Upper lobe of right lung (tissue), 1 donor: ENCODE data around the gene CARS2. TPM values are rescaled to one million over a fixed set of nuclear protein-coding genes. Genes with fewer than 3 reads are reported as not detected.

Experiments used
- ATAC-seq: fragments of 200-7000 bp; cut with Tn5 transposase; one replicate; pipeline ENCODE4 v1.9.1; 2020; ENCODE audit warnings: mild to moderate bottlenecking, moderate library complexity
- DNase-seq: peaks from one replicate; pipeline ENCODE4 v3.0.0-alpha.2; 2020
- H3K27ac ChIP-seq: fragments of 200-600 bp; one replicate; pipeline ENCODE4 v1.8.0; 2022
- H3K27me3 ChIP-seq: fragments of 200-600 bp; one replicate; pipeline ENCODE4 v1.8.0; 2022; ENCODE audit warnings: mild to moderate bottlenecking
- H3K36me3 ChIP-seq: fragments of 200-600 bp; one replicate; pipeline ENCODE4 v1.8.0; 2022
- H3K4me1 ChIP-seq: fragments of 200-600 bp; one replicate; pipeline ENCODE4 v1.8.0; 2022
- H3K4me3 ChIP-seq: fragments of 200-600 bp; one replicate; pipeline ENCODE4 v1.8.0; 2022; ENCODE audit warnings: mild to moderate bottlenecking
- H3K9me3 ChIP-seq: fragments of 200-600 bp; one replicate; pipeline ENCODE4 v1.8.0; 2022
- CTCF ChIP-seq: fragments of 200-600 bp; IDR thresholded peaks from one replicate; pipeline ENCODE4 v1.8.0; 2022; ENCODE audit warnings: antibody characterized with exemption
- intact Hi-C: fragments of 100-400 bp; cut with DNase I; formaldehyde crosslinking; loops from one replicate; pipeline ENCODE4 v1.11.0; 2022
- total RNA-seq: library from RNA; stranded (reverse); fragmentation: NEBNext Ultra II Directional; extraction: Animal tissue kit (Norgen Biotek cat#: 25700); gene quantifications from one replicate; pipeline ENCODE4 v1.2.1, GENCODE V29; 2021
- donor health status: DM: no; HTN: yes; CAD: no; lungs with severe emphysema.

The CARS2 gene
- total RNA-seq, 1 donor from 2014 or later: 69.5 TPM

- Histone ChIP-seq H3K9me3 (no peaks in the 10 kb centered on the region), H3K4me1 (no peaks in the 10 kb centered on the region), H3K27me3 (no peaks in the 10 kb centered on the region), H3K36me3 (peaks cover 64% of the 10 kb centered on the region), H3K4me3 (no peak overlapping the region), H3K27ac (no peak overlapping the region)
- ATAC-seq: no peak
- TF ChIP-seq CTCF: no peak
- intact Hi-C loops: no loop called here
- no peak for DNase-seq
These were observed 16.2 kb downstream of the CARS2 start for GRCh38 chr13:110689711-110690110.

GRCh38 chr13:110689041-110689440 lies 16.9 kb downstream of the CARS2 start:
- intact Hi-C loops: no loop called here
- TF ChIP-seq CTCF: no peak
- H3K36me3 ChIP-seq: peaks cover 60% of the 10 kb centered on the region
- no peak for DNase-seq
- H3K4me1 ChIP-seq: no peaks in the 10 kb centered on the region
- no peaks in the 10 kb centered on the region for H3K27me3 ChIP-seq
- no peak for ATAC-seq
- H3K4me3 ChIP-seq: no peak overlapping the region
- no peaks in the 10 kb centered on the region for H3K9me3 ChIP-seq
- H3K27ac ChIP-seq: no peak overlapping the region

GRCh38 chr13:110687736-110688135 lies 18.2 kb downstream of the CARS2 start:
- Histone ChIP-seq H3K4me3 (no peak overlapping the region), H3K27me3 (no peaks in the 10 kb centered on the region), H3K27ac (no peak overlapping the region), H3K4me1 (no peaks in the 10 kb centered on the region), H3K9me3 (no peaks in the 10 kb centered on the region), H3K36me3 (peaks cover 66% of the 10 kb centered on the region)
- ATAC-seq (no peak), DNase-seq (no peak)
- intact Hi-C loops: no loop called here
- TF ChIP-seq CTCF: no peak

GRCh38 chr13:110685305-110686020 lies 20.5 kb downstream of the CARS2 start:
- intact Hi-C loops: no loop called here
- ATAC-seq (no peak), DNase-seq (no peak)
- H3K27ac ChIP-seq: no peak overlapping the region
- no peaks in the 10 kb centered on the region for H3K4me1 ChIP-seq
- H3K27me3 ChIP-seq: no peaks in the 10 kb centered on the region
- no peaks in the 10 kb centered on the region for H3K9me3 ChIP-seq
- peaks cover 83% of the 10 kb centered on the region for H3K36me3 ChIP-seq
- H3K4me3 ChIP-seq: no peak overlapping the region
- TF ChIP-seq CTCF: no peak

GRCh38 chr13:110684388-110685056 lies 21.4 kb downstream of the CARS2 start:
- Histone ChIP-seq H3K36me3 (peaks cover 85% of the 10 kb centered on the region), H3K27ac (no peak overlapping the region), H3K27me3 (no peaks in the 10 kb centered on the region), H3K4me1 (no peaks in the 10 kb centered on the region), H3K4me3 (no peak overlapping the region), H3K9me3 (no peaks in the 10 kb centered on the region)
- DNase-seq: no peak
- ATAC-seq: no peak
- intact Hi-C loops: no loop called here
- no peak for TF ChIP-seq CTCF
